ENCODE data around the gene DLL1.

Gene DLL1

DNA sequence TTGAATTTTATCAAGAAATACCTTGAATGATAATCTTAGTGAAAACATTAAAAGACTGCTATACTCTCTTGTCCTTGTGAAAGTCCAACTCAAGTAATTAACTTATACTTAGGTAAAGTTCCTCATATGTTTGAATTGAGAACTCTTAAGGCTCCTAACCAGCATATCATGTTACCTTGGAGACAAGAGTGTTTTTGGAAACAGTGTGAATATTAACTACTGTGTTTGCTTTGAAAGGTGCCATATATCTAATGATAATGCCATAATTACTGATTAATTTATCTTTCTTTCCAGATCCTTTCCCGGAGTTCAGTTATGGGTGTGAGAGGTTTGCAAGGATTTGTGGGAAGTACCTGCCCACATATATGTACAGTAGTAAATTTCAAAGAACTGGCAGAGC, 26.2 kb upstream of the DLL1 start:
- no peak overlapping the region for H3K27ac ChIP-seq (ENCODE audit: low read length)
- TF ChIP-seq CTCF (IDR thresholded peaks at IDR 0.05; ENCODE audit: low read depth, low read length) (no peak), EZH2phosphoT487 (IDR thresholded peaks at IDR 0.05; ENCODE audit: low read depth) (no peak)
- peaks cover 21% of the 10 kb centered on the region for H3K79me2 ChIP-seq (ENCODE audit: low read length)
- no peaks in the 10 kb centered on the region for H4K20me1 ChIP-seq (ENCODE audit: insufficient read depth, low read length)
- H3K4me1 ChIP-seq (ENCODE audit: low read length) = peaks cover 6% of the 10 kb centered on the region
- H3K9ac ChIP-seq (ENCODE audit: low read length) = no peak overlapping the region
- no peak overlapping the region for H2AFZ ChIP-seq (ENCODE audit: low read depth, low read length)
- no peak overlapping the region for H3K4me2 ChIP-seq (ENCODE audit: low read length)
- no peaks in the 10 kb centered on the region for H3K27me3 ChIP-seq (ENCODE audit: low read depth, low read length)
- peaks cover 3% of the 10 kb centered on the region for H3K36me3 ChIP-seq (replicated peaks; ENCODE audit: low read depth, low read length)
- no peak overlapping the region for H3K4me3 ChIP-seq (ENCODE audit: low read length)
- H3K9me3 ChIP-seq (ENCODE audit: insufficient read depth, low read length) = no peaks in the 10 kb centered on the region

GRCh38 chr6:170316071-170316470, 25.2 kb upstream of the DLL1 start:
- H4K20me1 ChIP-seq (ENCODE audit: insufficient read depth, low read length) = no peaks in the 10 kb centered on the region
- H3K27ac ChIP-seq (ENCODE audit: low read length) = no peak overlapping the region
- H3K79me2 ChIP-seq (ENCODE audit: low read length) = peaks cover 30% of the 10 kb centered on the region
- no peak overlapping the region for H3K4me3 ChIP-seq (ENCODE audit: low read length)
- TF ChIP-seq EZH2phosphoT487 (IDR thresholded peaks at IDR 0.05; ENCODE audit: low read depth) (no peak), CTCF (IDR thresholded peaks at IDR 0.05; ENCODE audit: low read depth, low read length) (no peak)
- no peak overlapping the region for H3K9ac ChIP-seq (ENCODE audit: low read length)
- peaks cover 6% of the 10 kb centered on the region for H3K4me1 ChIP-seq (ENCODE audit: low read length)
- no peaks in the 10 kb centered on the region for H3K9me3 ChIP-seq (ENCODE audit: insufficient read depth, low read length)
- H3K4me2 ChIP-seq (ENCODE audit: low read length) = no peak overlapping the region
- H3K27me3 ChIP-seq (ENCODE audit: low read depth, low read length) = no peaks in the 10 kb centered on the region
- H3K36me3 ChIP-seq (replicated peaks; ENCODE audit: low read depth, low read length) = peaks cover 3% of the 10 kb centered on the region
- H2AFZ ChIP-seq (ENCODE audit: low read depth, low read length) = no peak overlapping the region

GRCh38 chr6:170314983-170315382, 24.1 kb upstream of the DLL1 start:
- H3K36me3 ChIP-seq (replicated peaks; ENCODE audit: low read depth, low read length) = peaks cover 3% of the 10 kb centered on the region
- H3K9ac ChIP-seq (ENCODE audit: low read length) = no peak overlapping the region
- 0 out of 2 replicates have a peak, but pooled peaks cover 7% of the 10 kb centered on the region for H4K20me1 ChIP-seq (ENCODE audit: insufficient read depth, low read length)
- peaks cover 2% of the 10 kb centered on the region for H3K4me1 ChIP-seq (ENCODE audit: low read length)
- H3K9me3 ChIP-seq (ENCODE audit: insufficient read depth, low read length) = no peaks in the 10 kb centered on the region
- no peak overlapping the region for H3K4me2 ChIP-seq (ENCODE audit: low read length)
- no peak for TF ChIP-seq EZH2phosphoT487 (IDR thresholded peaks at IDR 0.05; ENCODE audit: low read depth)
- TF ChIP-seq CTCF (IDR thresholded peaks at IDR 0.05; ENCODE audit: low read depth, low read length) = no peak
- H3K27me3 ChIP-seq (ENCODE audit: low read depth, low read length) = no peaks in the 10 kb centered on the region
- H3K27ac ChIP-seq (ENCODE audit: low read length) = no peak overlapping the region
- no peak overlapping the region for H3K4me3 ChIP-seq (ENCODE audit: low read length)
- peaks cover 41% of the 10 kb centered on the region for H3K79me2 ChIP-seq (ENCODE audit: low read length)
- H2AFZ ChIP-seq (ENCODE audit: low read depth, low read length) = no peak overlapping the region

DNA sequence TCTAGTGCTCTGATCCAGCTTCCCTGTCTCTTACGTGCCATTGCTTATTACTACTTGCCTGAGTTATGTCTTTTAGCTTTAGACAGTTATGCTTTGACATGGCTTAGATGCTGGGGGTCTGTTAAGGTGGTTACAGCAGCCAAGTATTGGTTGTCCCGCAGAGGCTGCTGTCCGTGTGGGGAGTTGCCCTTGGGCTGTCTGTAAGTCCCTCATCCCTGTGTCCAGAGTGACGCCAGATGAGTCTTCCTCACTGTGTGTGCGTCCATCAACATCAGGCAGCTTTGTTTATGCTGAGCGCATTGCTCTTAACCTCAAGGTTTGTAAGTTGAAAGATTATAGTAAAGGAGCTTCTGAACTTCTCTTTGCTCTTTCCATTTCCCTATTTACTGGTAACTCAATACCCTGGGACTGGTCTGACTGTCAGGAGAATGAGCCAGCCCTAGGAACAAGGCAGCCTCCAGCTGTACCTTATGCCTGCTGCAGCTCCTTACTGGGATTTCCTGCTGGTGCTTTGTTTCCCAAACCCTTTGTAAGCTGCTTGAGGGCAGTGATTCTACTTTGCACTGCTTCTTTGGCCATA, 22.9 kb upstream of the DLL1 start:
- Histone ChIP-seq H3K27me3 (ENCODE audit: low read depth, low read length) (no peaks in the 10 kb centered on the region), H4K20me1 (ENCODE audit: insufficient read depth, low read length) (0 out of 2 replicates have a peak, but pooled peaks cover 7% of the 10 kb centered on the region), H3K4me1 (ENCODE audit: low read length) (no peaks in the 10 kb centered on the region), H3K9me3 (ENCODE audit: insufficient read depth, low read length) (no peaks in the 10 kb centered on the region), H3K4me3 (ENCODE audit: low read length) (no peak overlapping the region), H3K4me2 (ENCODE audit: low read length) (no peak overlapping the region), H3K36me3 (replicated peaks; ENCODE audit: low read depth, low read length) (peaks cover 3% of the 10 kb centered on the region), H2AFZ (ENCODE audit: low read depth, low read length) (no peak overlapping the region), H3K79me2 (ENCODE audit: low read length) (peaks cover 52% of the 10 kb centered on the region), H3K27ac (ENCODE audit: low read length) (no peak overlapping the region), H3K9ac (ENCODE audit: low read length) (no peak overlapping the region)
- no peak for TF ChIP-seq EZH2phosphoT487 (IDR thresholded peaks at IDR 0.05; ENCODE audit: low read depth)
- no peak for TF ChIP-seq CTCF (IDR thresholded peaks at IDR 0.05; ENCODE audit: low read depth, low read length)

Measured in OCI-LY3 (cell line).